Caco-2 (cell line): Measurements from ENCODE around the gene KCNK13. TPM values are rescaled to one million over a fixed set of nuclear protein-coding genes. Genes with fewer than 3 reads are reported as not detected.

Source experiments
- BruUV-seq: library from RNA; stranded (reverse); fragments of 400-500 nt; replicated peaks from 2 replicates; lab custom pipeline; 2021; lab: Mats Ljungman, UMichigan
- CTCF ChIA-PET: fragments of 300-600 bp; sonication (Branson Sonifier 250); formaldehyde crosslinking; loops from one replicate; lab custom pipeline; 2022; ENCODE audit warnings: antibody characterized with exemption; lab: Charles Lee
- POLR2A ChIA-PET: fragments of 300-600 bp; sonication (Branson Sonifier 250); formaldehyde crosslinking; loops from one replicate; lab custom pipeline; 2022; ENCODE audit warnings: antibody characterized with exemption; lab: Charles Lee
- DNase-seq, 2 experiments: peaks; one replicate each; pipeline versions ENCODE4 v3.0.0 to v3.0.0-alpha.2; 2020 to 2022
- H3K27me3 ChIP-seq: replicated peaks from 2 replicates; pipeline ENCODE4 v1.6.0; 2011; ENCODE audit warnings: low read length; ENCODE audit not compliant: control insufficient read depth, insufficient read depth
- H3K36me3 ChIP-seq: 2 replicates; pipeline ENCODE4 v1.5.1; 2011; ENCODE audit warnings: low read length; ENCODE audit not compliant: control insufficient read depth, insufficient read depth
- H3K4me1 ChIP-seq: fragments of 250-450 bp; sonication (Bioruptor Pico); 2 replicates; pipeline ENCODE4 v1.5.1; 2020; ENCODE audit warnings: mild to moderate bottlenecking
- H3K4me3 ChIP-seq: 2 replicates; pipeline ENCODE4 v1.5.1; 2011; ENCODE audit warnings: low read depth, mild to moderate bottlenecking, control low read depth, low read length
- H3K9me3 ChIP-seq: fragments of 250-450 bp; sonication (Bioruptor Pico); 2 replicates; pipeline ENCODE4 v1.5.1; 2020; ENCODE audit warnings: mild to moderate bottlenecking, moderate library complexity
- H3K27ac Mint-ChIP-seq: one replicate; pipeline ENCODE4 v1.8.0; 2022; ENCODE audit warnings: mixed read lengths; ENCODE audit not compliant: unreplicated experiment
- H3K27me3 Mint-ChIP-seq: one replicate; pipeline ENCODE4 v1.8.0; 2022; ENCODE audit warnings: mixed read lengths; ENCODE audit not compliant: insufficient read depth, unreplicated experiment
- H3K36me3 Mint-ChIP-seq: one replicate; pipeline ENCODE4 v1.8.0; 2022; ENCODE audit warnings: mild to moderate bottlenecking, mixed read lengths; ENCODE audit not compliant: insufficient read depth, unreplicated experiment
- H3K4me1 Mint-ChIP-seq: one replicate; pipeline ENCODE4 v1.8.0; 2022; ENCODE audit warnings: low read depth, mixed read lengths; ENCODE audit not compliant: unreplicated experiment
- H3K4me3 Mint-ChIP-seq: one replicate; pipeline ENCODE4 v1.8.0; 2022; ENCODE audit warnings: mild to moderate bottlenecking, moderate library complexity, mixed read lengths; ENCODE audit not compliant: unreplicated experiment
- H3K9me3 Mint-ChIP-seq: one replicate; pipeline ENCODE4 v1.8.0; 2022; ENCODE audit warnings: mixed read lengths; ENCODE audit not compliant: unreplicated experiment
- intact Hi-C: fragments of 100-400 bp; cut with micrococcal nuclease; formaldehyde crosslinking; loops from one replicate; pipeline ENCODE4 v1.10.0; 2022; ENCODE audit not compliant: unreplicated experiment
- total RNA-seq: library from RNA; stranded (reverse); gene quantifications from 2 replicates; pipeline ENCODE4 v1.2.3, GENCODE V29; 2022
- TF ChIP-seq, protein P1 (sequence below), 2 experiments: fragments of 200-600 bp in 1 of 2; IDR thresholded peaks; 1 replicate in 1 of 2; 2 replicates in 1 of 2; pipeline versions ENCODE4 v1.5.1 to v1.8.0; 2011 to 2022; ENCODE audit warnings: antibody characterized with exemption in 1 of 2, control low read depth in 1 of 2, inconsistent platforms in 1 of 2, low read depth in 1 of 2, low read length in 1 of 2, mild to moderate bottlenecking in 1 of 2, moderate library complexity in 1 of 2; ENCODE audit not compliant: insufficient read depth in 1 of 2, severe bottlenecking in 1 of 2, unreplicated experiment in 1 of 2

Gene KCNK13
- total RNA-seq, 1 experiment from 2014 or later = not detected

DNA sequence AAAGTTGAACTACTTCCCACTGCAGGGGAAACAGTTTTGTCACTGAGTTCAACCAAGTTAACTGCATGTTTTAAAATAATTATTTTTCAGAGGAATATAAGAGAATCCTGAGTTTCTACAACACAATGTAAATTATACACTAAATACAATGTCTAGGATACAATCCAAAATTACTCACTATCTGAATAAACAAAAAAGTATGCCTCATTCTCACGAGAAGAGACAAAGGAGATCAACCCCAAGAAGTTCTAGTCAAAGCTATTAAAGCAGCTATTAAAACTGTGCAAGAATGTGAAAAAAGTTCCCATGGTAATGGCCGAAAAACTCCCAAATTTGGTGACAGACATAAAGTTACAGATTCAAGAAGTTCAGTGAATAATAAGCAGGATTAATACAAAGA, 8.8 kb upstream of the KCNK13 start:
- H3K4me3 Mint-ChIP-seq = no peak overlapping the region
- BruUV-seq = no TSS peak
- intact Hi-C loops = no loop called here

DNA sequence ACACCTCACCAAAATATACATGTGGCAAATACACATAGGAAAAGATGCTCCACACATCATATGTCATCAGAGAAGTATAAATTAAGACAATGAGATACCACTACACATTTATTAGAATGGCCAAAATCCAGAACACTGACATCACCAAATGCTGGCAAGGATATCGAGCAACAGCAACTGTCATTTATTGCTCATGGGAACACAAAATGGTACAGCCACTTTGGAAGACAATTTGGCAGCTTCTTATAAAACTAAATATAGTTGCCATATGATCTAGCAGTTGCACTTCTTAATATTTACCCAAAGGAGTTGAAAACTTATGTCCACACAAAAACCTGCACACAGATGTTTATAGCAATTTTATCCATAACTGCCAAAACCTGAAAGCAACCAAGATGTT, 7.0 kb upstream of the KCNK13 start:
- ChIA-PET CTCF (interaction anchor here (0.7 kb wide), 1 partner anchor 53 kb away, joined by 4 read pairs; no protein-coding TSS in a partner anchor), POLR2A (no interaction called here)
- Histone ChIP-seq H3K4me3 (no peak overlapping the region), H3K9me3 (peaks cover 4% of the 10 kb centered on the region; the same call in 1 of the 2 replicates), H3K36me3 (no peaks in the 10 kb centered on the region), H3K27me3 (no peaks in the 10 kb centered on the region), H3K4me1 (no peaks in the 10 kb centered on the region)
- Mint-ChIP-seq H3K4me3 (no peak overlapping the region), H3K27ac (no peak overlapping the region), H3K36me3 (no peaks in the 10 kb centered on the region), H3K4me1 (no peaks in the 10 kb centered on the region), H3K27me3 (peaks cover 12% of the 10 kb centered on the region), H3K9me3 (no peaks in the 10 kb centered on the region)
- TF ChIP-seq, protein P1, sequence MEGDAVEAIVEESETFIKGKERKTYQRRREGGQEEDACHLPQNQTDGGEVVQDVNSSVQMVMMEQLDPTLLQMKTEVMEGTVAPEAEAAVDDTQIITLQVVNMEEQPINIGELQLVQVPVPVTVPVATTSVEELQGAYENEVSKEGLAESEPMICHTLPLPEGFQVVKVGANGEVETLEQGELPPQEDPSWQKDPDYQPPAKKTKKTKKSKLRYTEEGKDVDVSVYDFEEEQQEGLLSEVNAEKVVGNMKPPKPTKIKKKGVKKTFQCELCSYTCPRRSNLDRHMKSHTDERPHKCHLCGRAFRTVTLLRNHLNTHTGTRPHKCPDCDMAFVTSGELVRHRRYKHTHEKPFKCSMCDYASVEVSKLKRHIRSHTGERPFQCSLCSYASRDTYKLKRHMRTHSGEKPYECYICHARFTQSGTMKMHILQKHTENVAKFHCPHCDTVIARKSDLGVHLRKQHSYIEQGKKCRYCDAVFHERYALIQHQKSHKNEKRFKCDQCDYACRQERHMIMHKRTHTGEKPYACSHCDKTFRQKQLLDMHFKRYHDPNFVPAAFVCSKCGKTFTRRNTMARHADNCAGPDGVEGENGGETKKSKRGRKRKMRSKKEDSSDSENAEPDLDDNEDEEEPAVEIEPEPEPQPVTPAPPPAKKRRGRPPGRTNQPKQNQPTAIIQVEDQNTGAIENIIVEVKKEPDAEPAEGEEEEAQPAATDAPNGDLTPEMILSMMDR (IDR thresholded peaks at IDR 0.05; ENCODE audit: insufficient read depth in 1 of 2, low read depth in 1 of 2, low read length in 1 of 2, severe bottlenecking in 1 of 2, unreplicated experiment in 1 of 2) = no peak
- DNase-seq = no peak
- no TSS peak for BruUV-seq
- intact Hi-C loops = no loop called here

More for the DNA sequence above, 8.8 kb upstream of the KCNK13 start:
- no peak for DNase-seq
- Histone ChIP-seq H3K4me1 (no peaks in the 10 kb centered on the region), H3K9me3 (no peaks in the 10 kb centered on the region), H3K27me3 (no peaks in the 10 kb centered on the region), H3K36me3 (no peaks in the 10 kb centered on the region), H3K4me3 (no peak overlapping the region)
- POLR2A ChIA-PET = no interaction called here
- TF ChIP-seq, protein P1 (IDR thresholded peaks at IDR 0.05; ENCODE audit: insufficient read depth in 1 of 2, low read depth in 1 of 2, low read length in 1 of 2, severe bottlenecking in 1 of 2, unreplicated experiment in 1 of 2) = no peak
- Mint-ChIP-seq H3K36me3 (no peaks in the 10 kb centered on the region), H3K27ac (no peak overlapping the region), H3K9me3 (no peaks in the 10 kb centered on the region), H3K4me1 (no peaks in the 10 kb centered on the region), H3K27me3 (peaks cover 5% of the 10 kb centered on the region)
- CTCF ChIA-PET = no interaction called here

DNA sequence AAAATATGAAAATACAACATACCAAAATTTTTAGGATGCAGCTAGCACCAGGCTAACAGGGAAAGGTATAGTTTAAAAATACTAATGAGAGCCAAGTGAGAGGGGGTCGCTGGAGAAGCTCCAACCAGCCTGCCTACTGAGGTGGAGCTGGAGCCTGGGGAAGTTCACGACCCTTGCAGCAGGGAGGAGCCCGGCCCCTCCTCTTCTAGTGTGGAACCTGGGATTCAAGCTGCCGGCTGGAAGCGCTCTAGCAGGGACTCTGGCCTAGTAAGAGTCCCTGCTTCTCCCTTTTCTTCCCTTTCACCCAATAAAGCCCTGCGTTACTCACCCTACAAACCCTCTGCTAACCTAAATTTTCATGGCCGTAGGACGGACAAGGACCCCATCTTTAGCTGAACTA, 5.0 kb upstream of the KCNK13 start:
- ChIA-PET POLR2A (no interaction called here), CTCF (no interaction called here)
- peaks cover 2% of the 10 kb centered on the region for H3K27me3 ChIP-seq
- TF ChIP-seq, protein P1 (IDR thresholded peaks at IDR 0.05; ENCODE audit: insufficient read depth in 1 of 2, low read depth in 1 of 2, low read length in 1 of 2, severe bottlenecking in 1 of 2, unreplicated experiment in 1 of 2) = no peak
- no TSS peak for BruUV-seq
- no peaks in the 10 kb centered on the region for H3K36me3 ChIP-seq
- no peak overlapping the region for H3K4me3 ChIP-seq
- no peak overlapping the region for H3K4me3 Mint-ChIP-seq
- peaks cover 4% of the 10 kb centered on the region; the same call in 1 of the 2 replicates for H3K9me3 ChIP-seq
- intact Hi-C loops = no loop called here
- no peak overlapping the region for H3K27ac Mint-ChIP-seq
- H3K27me3 Mint-ChIP-seq = peaks cover 14% of the 10 kb centered on the region
- no peaks in the 10 kb centered on the region for H3K4me1 Mint-ChIP-seq
- H3K9me3 Mint-ChIP-seq = no peaks in the 10 kb centered on the region
- no peak for DNase-seq
- H3K4me1 ChIP-seq = peaks cover 8% of the 10 kb centered on the region; the same call in 1 of the 2 replicates
- H3K36me3 Mint-ChIP-seq = no peaks in the 10 kb centered on the region
